ENCODE data around the gene MAST2.

The MAST2 gene

GRCh38 chr1:45982359-45982758 is 178.9 kb downstream of the MAST2 start:
- no peak for DNase-seq (ENCODE audit: low spot score)

DNA sequence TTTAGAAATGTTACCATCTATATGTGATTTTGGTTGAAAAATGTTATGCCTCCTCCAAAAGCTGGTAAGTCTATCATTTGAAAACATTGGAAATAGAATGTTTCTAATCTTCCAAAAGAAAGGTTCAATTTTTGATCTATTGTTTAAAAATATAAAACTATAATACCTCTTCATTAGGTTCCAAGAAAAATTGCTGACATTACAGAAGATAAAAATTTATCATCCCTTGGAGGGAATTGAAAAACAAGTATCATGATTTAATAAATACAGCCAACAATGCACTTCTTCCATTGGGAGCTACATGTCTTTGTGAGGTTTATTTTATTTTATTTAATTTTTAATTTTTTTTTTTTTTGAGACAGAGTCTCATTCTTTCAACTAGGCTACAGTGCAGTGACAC is 180.6 kb downstream of the MAST2 start:
- DNase-seq (ENCODE audit: low spot score), result no peak

DNA sequence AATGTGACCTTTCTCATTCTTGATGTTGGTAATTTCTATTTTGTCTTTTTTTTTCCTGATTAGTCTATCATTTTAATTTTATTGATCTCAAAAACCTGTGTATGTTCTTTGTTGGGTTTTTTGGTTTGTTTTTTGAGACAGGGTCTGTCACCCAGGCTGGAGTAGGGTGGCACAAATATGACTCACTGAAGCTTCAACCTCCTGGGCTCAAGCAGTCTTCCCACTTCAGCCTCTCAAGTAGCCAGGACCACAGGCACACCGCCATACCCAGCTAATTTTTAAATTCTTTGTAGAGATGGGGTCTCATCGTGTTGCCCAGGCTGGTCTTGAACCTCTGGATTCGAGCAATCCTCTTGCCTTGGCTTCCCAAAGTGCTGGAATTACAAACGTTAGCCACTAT is 183.8 kb downstream of the MAST2 start:
- no peak for DNase-seq (ENCODE audit: low spot score)

DNA sequence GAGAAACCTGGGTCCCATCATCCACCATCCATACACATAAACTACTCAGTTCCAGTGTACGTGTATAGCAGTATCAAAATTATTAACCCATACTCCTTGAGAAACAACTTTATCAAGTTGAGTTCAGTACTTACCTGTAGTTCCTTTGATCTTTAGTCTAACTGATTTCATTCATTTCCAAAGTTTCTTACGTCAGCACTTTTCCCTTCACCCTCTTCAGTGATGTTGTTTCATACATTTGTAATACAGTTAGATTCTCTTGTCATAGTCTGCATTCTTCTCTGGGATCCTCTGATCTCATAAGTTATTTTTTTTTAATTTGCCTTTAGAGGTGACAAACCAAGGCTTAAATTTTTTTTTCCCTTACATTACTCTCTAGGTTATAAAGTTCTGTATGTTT is 185.8 kb downstream of the MAST2 start:
- DNase-seq (ENCODE audit: low spot score), result no peak

GRCh38 chr1:45994423-45994822 is 191.0 kb downstream of the MAST2 start:
- DNase-seq (ENCODE audit: low spot score), result no peak

- DNase-seq (ENCODE audit: low spot score), result no peak
These were observed 191.9 kb downstream of the MAST2 start for GRCh38 chr1:45995298-45995697.

- no peak for DNase-seq (ENCODE audit: low spot score)
These were observed 194.7 kb downstream of the MAST2 start for GRCh38 chr1:45998020-45998617.

GRCh38 chr1:45999507-45999906 is 196.1 kb downstream of the MAST2 start:
- DNase-seq (ENCODE audit: low spot score), result no peak

DNA sequence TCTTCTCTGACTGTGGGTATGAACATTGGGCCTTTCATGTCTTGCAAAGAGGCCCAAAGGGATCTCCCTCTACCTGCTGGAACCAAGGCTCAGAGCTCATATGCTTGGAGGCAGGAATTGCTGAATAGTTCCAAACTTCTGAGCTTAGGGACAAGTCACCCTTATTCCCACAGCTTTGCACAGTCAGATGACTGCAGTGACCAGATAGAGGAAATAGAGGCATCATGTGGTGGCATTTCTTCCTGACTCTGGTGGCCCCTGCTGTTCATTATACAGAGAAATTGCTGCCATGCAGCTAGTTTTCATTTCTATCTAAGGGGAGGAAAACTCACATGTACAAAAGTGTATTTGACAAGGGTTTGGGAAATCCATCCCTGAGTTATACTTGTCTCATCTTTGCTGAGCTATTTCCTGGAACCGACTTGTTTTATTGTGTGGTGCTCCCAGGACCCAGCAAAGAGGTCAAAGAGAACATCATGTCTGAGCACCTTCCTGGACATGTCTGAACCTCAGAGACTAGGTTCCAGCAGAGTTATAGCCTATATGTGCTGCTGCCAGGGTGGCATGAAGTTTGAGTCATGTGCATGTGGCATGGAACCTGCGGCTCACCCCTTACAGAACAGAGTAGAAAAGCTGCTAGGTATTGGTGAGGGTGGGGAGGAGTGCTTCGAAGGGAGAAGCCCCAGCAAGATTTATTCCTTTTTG is 197.8 kb downstream of the MAST2 start:
- DNase-seq (ENCODE audit: low spot score), result no peak

DNA sequence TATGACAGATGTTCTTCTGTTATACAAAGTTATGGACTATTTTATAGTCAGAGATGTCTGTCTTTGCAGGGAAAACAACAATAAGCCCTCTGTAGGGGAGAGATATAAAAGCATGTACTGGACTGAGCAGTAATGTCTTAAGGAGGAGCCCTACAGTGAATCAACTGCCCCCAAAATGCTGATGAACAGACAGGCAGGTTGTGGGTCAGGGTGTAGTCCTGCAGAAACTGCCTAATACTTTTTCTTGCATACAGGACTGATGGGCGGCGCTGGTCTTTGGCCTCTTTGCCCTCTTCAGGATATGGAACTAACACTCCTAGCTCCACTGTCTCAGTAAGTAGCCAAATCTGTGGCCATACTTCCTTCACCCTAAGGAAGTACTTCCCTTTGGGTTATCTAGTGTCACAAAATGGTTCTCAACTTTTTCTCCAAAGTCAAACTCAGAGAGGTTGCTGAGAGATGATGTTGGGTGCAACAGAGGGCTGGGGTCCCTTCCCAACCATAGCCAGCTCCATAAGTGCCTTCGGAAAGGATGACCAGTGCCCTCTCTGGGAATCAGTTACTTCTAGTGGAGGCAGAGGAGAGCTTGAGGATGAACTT is 199.2 kb downstream of the MAST2 start:
- DNase-seq (ENCODE audit: low spot score), result no peak

GRCh38 chr1:46003315-46003714 is 199.9 kb downstream of the MAST2 start:
- no peak for DNase-seq (ENCODE audit: low spot score)

- DNase-seq (ENCODE audit: low spot score), result no peak
These were observed 201.1 kb downstream of the MAST2 start for GRCh38 chr1:46004492-46004891.

DNA sequence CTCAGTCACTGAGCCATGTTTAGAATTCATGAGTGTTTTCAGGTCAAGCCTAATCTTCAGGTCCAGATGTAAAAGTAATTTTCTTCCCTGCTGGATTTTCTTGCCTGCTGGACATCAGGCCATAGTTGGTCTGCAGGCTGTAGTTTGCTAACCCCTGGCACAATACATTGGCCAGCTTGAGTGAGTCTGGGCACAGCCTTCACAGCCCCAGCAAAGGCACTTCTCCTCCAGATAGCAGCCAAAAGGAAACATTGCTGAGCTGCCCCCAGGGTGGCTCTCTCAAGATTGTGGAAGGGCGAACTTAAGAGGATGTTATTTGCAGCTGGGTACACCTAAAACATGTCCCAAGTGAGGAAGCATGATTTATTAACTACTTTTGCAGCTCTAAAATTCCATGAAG is 202.2 kb downstream of the MAST2 start:
- DNase-seq (ENCODE audit: low spot score), result no peak

GRCh38 chr1:46008585-46008984 is 205.2 kb downstream of the MAST2 start:
- no peak for DNase-seq (ENCODE audit: low spot score)

- DNase-seq (ENCODE audit: low spot score), result no peak
These were observed 207.2 kb downstream of the MAST2 start for GRCh38 chr1:46010611-46011010.

DNA sequence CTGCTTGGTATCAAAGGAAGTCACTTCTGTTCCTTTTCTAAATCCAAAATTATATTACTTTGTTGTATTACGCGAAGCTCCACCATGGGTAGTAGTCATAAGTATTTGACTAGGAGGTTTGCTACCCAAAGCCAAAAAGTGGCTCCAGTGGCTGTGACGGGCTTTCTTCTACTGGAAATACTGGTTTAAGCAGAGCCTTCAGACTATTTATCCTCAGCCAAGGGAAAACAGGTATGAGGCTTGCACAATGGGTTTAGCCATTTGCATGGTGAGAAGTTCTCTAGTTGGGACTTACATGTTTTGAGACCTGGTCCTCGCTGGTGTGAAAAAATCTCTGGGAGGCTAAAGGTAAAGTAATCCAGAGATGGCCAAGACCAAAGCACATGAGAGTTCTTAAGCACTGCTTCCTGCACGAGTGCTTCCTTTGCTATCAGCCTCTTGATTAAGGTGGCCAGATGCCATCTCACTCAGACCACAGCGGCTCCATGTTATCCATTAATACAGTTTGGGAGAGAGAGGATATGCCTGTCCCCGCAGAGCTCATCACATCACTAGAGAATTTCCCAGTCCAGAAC is 207.8 kb downstream of the MAST2 start:
- DNase-seq (ENCODE audit: low spot score), result no peak

- DNase-seq (ENCODE audit: low spot score), result no peak
These were observed 208.8 kb downstream of the MAST2 start for GRCh38 chr1:46012236-46012635.

DNA sequence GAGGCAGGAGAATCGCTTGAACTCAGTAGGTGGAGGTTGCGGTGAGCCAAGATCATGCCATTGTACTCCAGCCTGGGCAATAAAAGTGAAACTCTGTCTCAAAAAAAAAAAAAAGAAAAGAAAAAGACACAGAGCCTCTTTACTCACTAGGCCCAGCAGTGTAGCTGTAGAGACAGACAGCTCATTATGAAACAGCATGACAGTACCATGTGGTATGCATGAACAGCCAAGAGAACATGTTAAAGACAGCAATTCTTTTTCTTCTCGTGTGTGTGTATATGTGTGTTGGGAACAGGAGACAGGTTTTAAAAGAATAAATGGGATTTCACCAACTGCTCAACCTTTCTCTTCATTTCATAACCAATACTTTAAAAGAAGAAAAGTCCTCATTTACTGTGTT is 210.2 kb downstream of the MAST2 start:
- DNase-seq (ENCODE audit: low spot score), result no peak

DNA sequence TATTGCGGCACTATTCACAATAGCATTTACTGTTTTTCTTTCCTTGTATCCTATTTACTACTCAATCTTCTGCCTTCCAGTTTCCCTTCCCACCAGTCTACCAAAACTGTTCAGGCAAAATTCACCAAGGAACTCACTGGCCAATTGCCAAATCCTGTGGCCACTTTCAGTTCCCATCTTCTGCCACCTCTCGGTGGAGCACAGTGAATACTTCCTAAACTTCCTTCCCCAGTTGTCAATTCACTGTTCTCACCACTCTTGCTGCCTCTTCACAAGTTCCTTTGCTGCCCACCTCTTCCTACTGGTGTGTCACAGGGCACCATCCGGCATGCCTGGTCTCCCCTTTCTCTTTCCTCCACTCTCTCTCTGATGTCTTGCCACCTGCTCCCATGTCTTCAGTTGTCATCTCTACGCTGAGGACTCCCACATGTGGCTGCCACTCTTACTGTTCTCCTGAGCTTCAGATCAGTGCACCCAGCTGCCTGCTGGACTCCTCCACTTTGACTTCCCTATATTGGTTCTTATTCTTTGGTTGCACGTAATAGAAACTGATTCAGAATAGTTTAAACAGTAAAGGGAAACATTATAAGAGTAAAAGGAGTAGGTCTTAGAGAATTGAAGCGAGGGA is 214.6 kb downstream of the MAST2 start:
- DNase-seq (ENCODE audit: low spot score), result no peak

DNA sequence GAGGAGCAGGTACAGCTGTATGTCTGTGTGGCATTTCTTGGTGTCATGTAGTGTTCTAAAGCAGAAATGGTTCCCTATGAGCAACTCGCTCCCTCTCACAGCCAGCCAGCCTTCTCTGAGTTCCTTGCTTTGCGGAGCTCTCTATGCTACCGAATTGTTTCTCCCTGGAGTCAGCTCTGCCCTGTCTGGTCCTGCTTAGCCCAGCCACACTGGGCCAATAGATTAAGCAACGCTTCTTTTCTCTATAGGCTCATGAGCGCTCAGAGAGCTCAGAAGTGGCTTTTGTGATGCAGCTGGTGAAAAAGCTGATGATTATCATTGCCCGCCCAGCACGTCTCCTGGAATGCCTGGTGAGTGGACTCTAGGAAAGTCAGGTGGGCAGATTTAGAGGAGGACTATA is 215.9 kb downstream of the MAST2 start:
- no peak for DNase-seq (ENCODE audit: low spot score)

- no peak for DNase-seq (ENCODE audit: low spot score)
These were observed 216.6 kb downstream of the MAST2 start for GRCh38 chr1:46020010-46020409.

- no peak for DNase-seq (ENCODE audit: low spot score)
These were observed 217.9 kb downstream of the MAST2 start for GRCh38 chr1:46021046-46021996.

All from hematopoietic multipotent progenitor cell treated with erythropoietin and hydrocortisone succinate and interleukin-3 and kit ligand, for 15 days (in vitro differentiated cells).